Heart right ventricle (tissue), 16 donors: Measurements from ENCODE around the gene PEA15. TPM values are rescaled to one million over a fixed set of nuclear protein-coding genes. Genes with fewer than 3 reads are reported as not detected.

Experiments
- ATAC-seq, 8 donors: fragments of 200-7000 bp; cut with Tn5 transposase; one replicate each; pipeline ENCODE4 v1.9.1; 2020; ENCODE audit warnings: mild to moderate bottlenecking in 8 of 8, moderate library complexity in 8 of 8, moderate number of reproducible peaks in 1 of 8
- DNase-seq, 2 donors: peaks; one replicate each; pipeline ENCODE4 v3.0.0-alpha.2; 2020
- H3K27ac ChIP-seq, 10 donors: fragments of 200-600 bp; sonication (generic) in 2 of 10; one replicate each; pipeline versions ENCODE4 v1.5.0 to v1.8.0; 2020 to 2022; ENCODE audit warnings: mild to moderate bottlenecking in 3 of 10
- H3K27me3 ChIP-seq, 7 donors: fragments of 200-600 bp; one replicate each; pipeline ENCODE4 v1.8.0; 2021 to 2022; ENCODE audit warnings: mild to moderate bottlenecking in 2 of 7
- H3K36me3 ChIP-seq, 9 donors: fragments of 200-600 bp; sonication (generic) in 1 of 9; one replicate each; pipeline versions ENCODE4 v1.5.0 to v1.8.0; 2020 to 2022; ENCODE audit warnings: mild to moderate bottlenecking in 2 of 9
- H3K4me1 ChIP-seq, 9 donors: fragments of 200-600 bp; sonication (generic) in 1 of 9; one replicate each; pipeline versions ENCODE4 v1.5.0 to v1.8.0; 2020 to 2022; ENCODE audit warnings: mild to moderate bottlenecking in 4 of 9
- H3K4me3 ChIP-seq, 10 donors: fragments of 200-600 bp; sonication (generic) in 2 of 10; one replicate each; pipeline versions ENCODE4 v1.5.0 to v1.8.0; 2020 to 2022; ENCODE audit warnings: mild to moderate bottlenecking in 7 of 10, moderate library complexity in 2 of 10
- H3K9me3 ChIP-seq, 11 donors: fragments of 200-600 bp in 10 of 11; sonication (generic) in 2 of 11; one replicate each; pipeline versions ENCODE4 v1.5.0 to v1.8.0; 2013 to 2022; ENCODE audit warnings: mild to moderate bottlenecking in 2 of 11, control low read depth in 1 of 11, moderate library complexity in 1 of 11
- CTCF ChIP-seq, 9 donors: fragments of 200-600 bp; sonication (generic) in 2 of 9; IDR thresholded peaks; one replicate each; pipeline versions ENCODE4 v1.5.0 to v1.8.0; 2021 to 2022; ENCODE audit warnings: antibody characterized with exemption in 9 of 9, mild to moderate bottlenecking in 5 of 9, moderate library complexity in 1 of 9
- WGBS, 2 donors: extraction: QIAGEN DNeasy Blood & Tissue Kit; methylation state at CpG; one replicate each; pipeline ENCODE4 v1.1.7; 2013; ENCODE audit warnings: inconsistent platforms in 1 of 2; 5-methylcytosine and 5-hydroxymethylcytosine counted together
- intact Hi-C, 10 donors: fragments of 100-400 bp; cut with DNase I; formaldehyde crosslinking; loops; one replicate each; pipeline versions ENCODE4 v1.11.1 to v1.14.2; 2022
- polyA plus RNA-seq, 2 donors: library from polyadenylated mRNA; stranded (reverse); fragments of 200-250 nt; gene quantifications; one replicate each; pipeline ENCODE4 v1.2.3, GENCODE V29; 2013
- total RNA-seq, 10 donors: library from RNA; stranded (reverse); fragmentation: NEBNext Ultra II Directional in 3 of 10; extraction: Animal tissue kit (Norgen Biotek cat#: 25700) in 3 of 10; gene quantifications; one replicate each; pipeline versions ENCODE4 v1.2.1 to v1.2.4, GENCODE V29; 2021 to 2023
- donor health status: Arrhythmogenic right ventricular cardiomyopathy.
- donor health status: ischemic (EF 13 %, LVEDD 7.1; RV severe dilation, severe dysfunction).
- donor health status: healthy with polysubstance abuse.
- donor health status: DM: no; HTN: yes; CAD: no.
- donor health status: DM: no; HTN: no; CAD: no.
- donor health status: ischemic (EF 25% LVEDD 6.9; RV normal size, moderate dysfunction).
- donor health status: ischemic (EF 25% LVEDD 5.7; RV mildly dilated, moderate dysfunction).
- donor health status: healthy.
- donor health status: DM: yes; HTN: yes; CAD: no.
- donor health status: Ischemic cardiomyopathy.
- donor health status: ischemic (EF 35%, LVEDD 5.7; RV mildly dilated, moderate dysfunction).
- donor health status: nonischemic (EF 11% LVEDD 7.7; RV severe dilation, severe dysfunction).
- donor health status: DM: yes; HTN: yes; CAD: no.
- donor health status: PGD.
- donor health status: ischemic (EF 29% LVEDD 5.4; RV normal size, mild dysfunction).
- donor health status: nonischemic (EF 23%, LVEDD 6.1; RV moderate dilation, normal function).

PEA15 gene
- total and polyA plus RNA-seq, 12 donors: 213 to 536 (median 271) TPM

- no peak for ATAC-seq
- intact Hi-C loops: no loop called here
Measured at GRCh38 chr1:160187407-160187806, 17.8 kb upstream of the PEA15 start.

DNA sequence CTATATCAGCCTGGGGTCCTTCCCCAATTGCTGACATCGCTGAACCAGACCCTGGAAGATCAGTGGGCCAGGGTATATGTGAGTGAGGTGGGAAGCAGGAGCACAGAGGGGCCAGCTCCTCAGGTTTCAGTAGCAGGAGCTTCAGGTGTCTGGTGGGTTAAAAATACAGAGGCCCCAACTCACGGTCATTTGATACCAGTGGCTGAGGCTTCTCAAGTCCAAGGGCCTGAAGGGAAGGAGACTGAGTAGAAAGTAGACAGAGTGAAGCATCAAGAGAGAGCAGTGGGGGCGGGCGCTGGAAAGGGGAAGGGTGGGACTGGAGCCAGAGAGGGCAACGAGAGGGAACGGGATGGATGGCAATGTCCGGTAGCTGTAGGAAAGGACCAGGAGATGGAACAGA is 16.8 kb upstream of the PEA15 start:
- TF ChIP-seq CTCF (IDR thresholded peaks at IDR 0.05): no peak
- peaks cover 9 to 44% (median 16%) of the 10 kb centered on the region in 9 donors for H3K4me1 ChIP-seq
- 93% methylated on average over 7 of the region's 7 CpGs for WGBS, 2 donors
- no peak overlapping the region for H3K27ac ChIP-seq
- ATAC-seq (no peak), DNase-seq (no peak)
- H3K9me3 ChIP-seq: no peaks in the 10 kb centered on the region
- no peaks in the 10 kb centered on the region for H3K27me3 ChIP-seq
- H3K4me3 ChIP-seq: no peak overlapping the region
- H3K36me3 ChIP-seq: no peaks in the 10 kb centered on the region
- intact Hi-C loops: no loop called here

More at GRCh38 chr1:160187407-160187806, 17.8 kb upstream of the PEA15 start:
- Histone ChIP-seq H3K4me1 (peaks cover 9 to 34% (median 14%) of the 10 kb centered on the region in 9 donors), H3K9me3 (no peaks in the 10 kb centered on the region), H3K4me3 (no peak overlapping the region), H3K36me3 (no peaks in the 10 kb centered on the region), H3K27me3 (no peaks in the 10 kb centered on the region), H3K27ac (no peak overlapping the region)
- 84 to 88% methylated on average over 7 of the region's 7 CpGs for WGBS, 2 donors
- no peak for TF ChIP-seq CTCF (IDR thresholded peaks at IDR 0.05)
- DNase-seq: no peak

DNA sequence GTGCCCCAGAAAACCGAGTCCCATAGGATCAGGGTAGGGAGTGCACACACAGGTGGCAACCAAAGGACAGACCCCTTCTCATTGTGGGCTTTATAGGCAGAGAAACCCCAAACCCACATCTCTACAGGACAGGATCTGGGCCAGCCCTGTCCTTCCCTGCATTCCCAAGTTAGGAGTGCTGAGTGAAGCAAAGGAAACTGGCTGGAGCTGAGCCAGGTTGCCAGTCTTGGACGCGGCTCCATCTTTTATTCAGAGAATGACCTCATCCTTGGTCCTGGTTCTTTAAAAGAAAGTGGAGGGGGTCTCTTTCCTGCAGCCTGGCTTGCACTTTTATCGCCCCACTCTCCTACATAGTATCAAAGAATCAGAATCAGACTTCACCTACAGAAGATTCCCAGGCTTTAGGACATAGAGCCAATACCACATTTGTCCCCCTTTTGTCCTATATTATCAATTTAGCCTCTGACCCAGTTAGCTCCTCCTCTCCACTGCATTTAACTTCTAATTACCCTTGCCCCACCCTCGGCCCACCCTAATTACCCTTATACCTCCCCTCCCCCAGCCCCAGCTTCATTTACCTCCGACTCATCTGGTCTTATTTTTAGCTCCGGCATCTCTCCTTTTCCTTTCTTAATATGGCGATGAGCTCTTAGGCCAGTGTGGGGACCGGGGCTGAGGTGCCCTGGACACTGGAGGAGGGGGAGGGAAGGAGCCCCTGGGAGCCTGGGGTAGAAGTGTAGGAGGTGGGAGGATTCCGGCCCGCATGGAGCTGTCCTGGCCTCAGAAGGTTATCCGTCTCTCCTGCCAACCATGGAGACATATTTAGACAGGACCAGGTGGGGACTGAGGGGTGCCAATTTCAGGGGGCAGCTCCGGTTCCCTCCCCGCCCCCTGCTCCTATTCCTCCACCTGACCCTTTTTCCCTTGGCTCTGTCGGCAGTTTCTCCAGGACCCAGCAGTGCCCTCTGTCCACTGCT is 15.2 kb upstream of the PEA15 start, which contains the start of gene CASQ1:
Gene CASQ1 (plus strand): TSS at position 927 of the 977 bp plus-strand sequence. CDS start 177 bp downstream, outside the sequence.
- WGBS, 2 donors: 21 to 32% methylated on average over 12 to 15 of the region's 15 CpGs
- Histone ChIP-seq H3K36me3 (no peaks in the 10 kb centered on the region), H3K4me1 (peaks cover 9 to 50% (median 18%) of the 10 kb centered on the region in 9 donors), H3K9me3 (no peaks in the 10 kb centered on the region), H3K27me3 (no peaks in the 10 kb centered on the region), H3K27ac (peak within 1 kb of the TSS in 9 of 10 donors; percentile 3 to 83 (median 66)), H3K4me3 (peak within 1 kb of the TSS in 1 of 10 donors; percentile 26)
- ATAC-seq: peak; percentile 31 to 68 (median 47)
- TF ChIP-seq CTCF (IDR thresholded peaks at IDR 0.05): no peak
- intact Hi-C loops: loop anchor here in 9 of 10 donors (2.0 to 10.0 kb wide), 10 partner anchors 55 to 185 kb away; partner anchors contain the start of genes ATP1A2 (in 1 of the 9) and IGSF8 (in 1 of the 9)
- peak; percentile 56 to 62 for DNase-seq

- ATAC-seq: no peak
- no peak overlapping the region for H3K4me3 ChIP-seq
- no peaks in the 10 kb centered on the region for H3K9me3 ChIP-seq
- intact Hi-C loops: loop anchor here (2.0 to 10.0 kb wide), 14 partner anchors 27 to 183 kb away; partner anchors contain the start of genes IGSF8 (in 2 of the 10) and ATP1A2 (in 1 of the 10)
- DNase-seq: no peak
- 68 to 73% methylated on average over 3 of the region's 3 CpGs for WGBS, 2 donors
- no peaks in the 10 kb centered on the region for H3K36me3 ChIP-seq
- no peak for TF ChIP-seq CTCF (IDR thresholded peaks at IDR 0.05)
- H3K27ac ChIP-seq: peak overlapping the region in 3 of 10 donors; percentile 55 to 87 (median 83)
- H3K4me1 ChIP-seq: peaks cover 9 to 50% (median 18%) of the 10 kb centered on the region in 9 donors
- no peaks in the 10 kb centered on the region for H3K27me3 ChIP-seq
Measured at GRCh38 chr1:160191756-160192155, 13.4 kb upstream of the PEA15 start.
